GM19455 (cell line): Measurements from ENCODE around the gene TMED4.
A peak's percentile ranks its signal among the peaks of the same experiment; 100 is the strongest.
"Not testable (repeated sequence)": the region's sequence is repeated elsewhere in the genome, so short reads cannot be mapped to it uniquely, and the experiment has no call there.

Experiments
- ATAC-seq: cut with Tn5 transposase; IDR thresholded peaks from one replicate; pipeline ENCODE4 v1.9.1; 2021; ENCODE audit not compliant: unreplicated experiment

Gene TMED4

DNA sequence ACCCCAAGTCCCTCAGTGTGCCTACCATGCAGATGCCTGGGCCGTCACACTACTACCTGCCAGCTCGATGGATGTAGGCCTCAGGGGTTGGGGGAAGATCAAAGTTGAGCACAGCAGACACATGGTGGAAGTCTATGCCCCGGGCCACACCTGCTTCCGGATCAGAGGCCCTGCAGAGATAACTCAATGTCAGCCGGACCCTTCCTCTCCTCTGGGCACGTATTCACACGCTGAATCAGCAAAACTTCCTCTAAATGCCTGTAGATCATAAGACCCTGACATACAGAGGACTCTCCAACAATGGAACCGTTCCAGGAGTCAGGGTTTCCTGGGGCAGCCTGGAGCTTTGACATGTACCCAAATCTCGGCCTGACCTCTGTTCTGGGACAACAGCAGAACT is 12.1 kb downstream of the TMED4 start:
- ATAC-seq: no peak

DNA sequence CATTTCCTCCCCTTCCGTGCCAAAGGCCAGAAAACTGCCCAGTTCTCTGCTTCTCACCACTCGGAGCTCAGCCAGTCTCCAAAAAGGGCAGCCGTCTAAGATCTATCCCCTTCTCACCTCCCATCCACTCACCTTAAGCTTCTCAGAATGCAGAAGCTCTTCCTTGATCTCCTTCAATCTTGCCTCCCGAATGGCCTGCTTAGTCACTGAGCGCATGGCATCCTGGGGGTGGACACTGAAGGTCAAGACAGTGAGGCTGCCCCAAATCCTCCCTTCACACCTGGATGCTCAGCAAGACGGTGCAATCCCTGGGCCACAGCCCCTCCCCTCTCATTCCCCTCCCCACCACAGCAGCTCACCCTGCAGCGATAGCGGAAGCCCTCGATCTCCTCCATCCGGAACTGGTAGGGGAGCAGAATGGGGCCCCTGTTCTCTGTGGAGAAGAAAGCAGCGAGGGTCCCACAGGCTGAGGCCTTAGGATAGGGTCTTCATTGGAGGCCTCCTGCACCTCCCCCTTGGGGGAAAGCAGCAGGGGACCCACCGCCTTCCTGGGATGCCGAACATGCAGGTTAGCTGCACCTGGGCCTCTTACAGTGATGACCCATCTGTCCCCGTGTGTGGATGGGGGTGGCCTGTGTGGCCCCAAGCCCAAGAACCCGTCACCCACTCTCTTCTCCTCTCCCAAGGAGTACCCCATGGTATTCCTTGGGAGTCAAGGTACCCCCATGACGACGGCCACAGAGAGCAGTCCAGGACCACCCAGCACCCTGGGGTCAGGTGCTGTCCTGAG is 13.1 kb downstream of the TMED4 start:
- ATAC-seq: no peak

DNA sequence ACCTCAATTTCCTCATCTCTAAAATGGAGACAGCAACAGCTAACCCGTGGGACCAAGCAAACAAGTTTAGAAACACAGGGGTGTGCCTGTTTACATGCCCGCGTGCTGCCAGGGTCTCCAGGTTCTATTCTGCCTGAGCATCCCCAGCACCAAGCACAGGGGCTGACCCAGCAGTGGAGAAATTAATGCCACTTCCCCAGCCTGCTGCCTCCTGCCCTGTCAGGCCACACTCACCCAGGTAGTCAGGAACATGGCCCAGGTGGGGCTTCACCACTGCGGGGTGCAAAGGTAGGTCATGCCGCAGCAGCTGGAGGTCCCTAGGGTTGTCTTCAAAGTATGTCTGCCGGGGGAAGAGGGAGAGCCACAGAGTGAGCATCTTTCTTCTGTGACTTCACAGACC is 14.1 kb downstream of the TMED4 start:
- no peak for ATAC-seq

DNA sequence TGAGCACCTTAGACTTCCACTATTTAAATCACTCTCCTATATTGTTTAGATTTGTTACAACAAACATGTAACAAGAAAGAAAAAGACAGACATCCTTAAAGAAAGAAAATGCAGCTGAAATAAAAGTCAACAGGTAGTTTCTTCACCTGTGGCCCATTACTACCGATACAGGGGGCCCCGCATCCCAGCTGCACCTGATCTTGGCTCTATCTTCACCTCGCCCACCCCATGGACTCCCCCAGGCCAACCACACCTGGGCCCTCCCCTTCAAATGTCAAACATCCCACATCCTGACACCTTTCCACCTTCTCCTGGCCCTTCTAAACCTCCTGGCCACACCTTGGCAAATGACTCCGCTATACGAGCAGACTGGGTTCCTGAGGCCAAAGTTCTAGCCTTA is 15.4 kb downstream of the TMED4 start:
- ATAC-seq: no peak

DNA sequence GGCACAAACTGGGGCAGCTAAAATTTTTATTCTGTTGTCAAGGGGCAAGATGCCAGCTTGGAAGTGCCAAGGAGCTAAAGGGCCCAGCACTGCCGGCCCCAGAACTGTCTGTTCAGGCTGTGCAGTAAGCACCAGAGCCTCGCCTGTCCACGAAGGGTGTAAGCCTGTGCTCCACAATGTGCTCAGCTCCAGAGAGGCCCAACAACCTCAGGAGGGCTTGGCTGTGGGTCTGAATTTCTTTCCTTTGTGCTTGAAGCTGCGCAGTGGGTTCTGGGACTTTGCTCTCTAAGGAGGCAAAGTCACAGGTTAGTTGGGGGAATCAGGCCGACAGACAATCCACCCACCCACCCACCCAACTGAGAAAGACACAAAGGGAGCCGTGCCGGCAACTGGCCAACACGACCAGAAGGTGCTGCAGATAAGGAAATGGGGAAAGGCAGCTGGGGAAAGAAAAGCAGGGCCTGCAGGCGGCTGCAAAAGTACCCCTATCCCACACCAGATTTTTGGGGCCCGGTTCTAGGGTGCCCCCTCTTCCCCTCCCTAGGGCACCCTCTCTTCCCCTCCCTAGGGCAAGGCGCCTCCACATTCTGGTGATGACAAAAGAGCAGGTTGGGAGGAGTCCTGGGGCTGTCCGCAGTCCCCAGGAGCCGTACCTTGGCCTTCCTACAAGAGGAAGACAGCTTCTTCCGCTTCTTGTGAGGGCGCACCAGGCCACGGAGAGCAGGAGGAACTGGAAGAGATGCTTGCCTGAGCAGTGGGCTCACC is 16.1 kb downstream of the TMED4 start:
- ATAC-seq: peak; percentile 35

DNA sequence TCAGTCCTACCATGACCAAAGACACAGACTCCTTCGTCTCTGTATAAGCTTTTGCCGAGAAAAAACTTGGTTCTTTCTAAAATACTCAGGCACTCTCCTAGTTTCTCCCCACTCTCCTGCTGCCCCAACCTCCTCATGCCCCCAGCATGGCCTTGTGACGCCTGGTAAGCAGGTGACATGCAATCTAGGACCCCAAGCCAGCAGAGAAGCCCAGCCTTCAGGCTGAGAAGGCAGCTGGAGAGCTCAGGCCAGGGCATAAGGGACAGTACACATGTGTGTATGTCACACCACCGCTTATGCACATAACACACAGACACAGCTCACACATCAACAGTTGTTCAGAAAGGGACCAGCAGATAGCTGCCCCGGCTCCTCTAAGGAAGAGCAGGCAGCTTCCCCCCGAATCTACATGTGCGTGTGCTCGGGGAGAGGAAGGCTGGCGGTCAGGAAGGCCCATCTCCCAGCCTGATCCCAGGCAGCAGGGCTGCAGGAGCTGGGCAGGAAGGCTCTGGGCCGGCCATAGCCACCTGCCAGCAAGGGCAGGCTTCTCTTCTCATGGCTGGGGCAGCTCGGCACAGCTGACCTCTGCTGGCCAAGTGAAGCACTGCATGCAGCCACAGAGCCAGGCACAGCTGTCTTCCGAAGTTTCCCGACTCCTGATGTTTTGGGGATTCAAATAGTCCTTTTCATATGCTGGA is 16.8 kb downstream of the TMED4 start:
- peak; percentile 73 for ATAC-seq

DNA sequence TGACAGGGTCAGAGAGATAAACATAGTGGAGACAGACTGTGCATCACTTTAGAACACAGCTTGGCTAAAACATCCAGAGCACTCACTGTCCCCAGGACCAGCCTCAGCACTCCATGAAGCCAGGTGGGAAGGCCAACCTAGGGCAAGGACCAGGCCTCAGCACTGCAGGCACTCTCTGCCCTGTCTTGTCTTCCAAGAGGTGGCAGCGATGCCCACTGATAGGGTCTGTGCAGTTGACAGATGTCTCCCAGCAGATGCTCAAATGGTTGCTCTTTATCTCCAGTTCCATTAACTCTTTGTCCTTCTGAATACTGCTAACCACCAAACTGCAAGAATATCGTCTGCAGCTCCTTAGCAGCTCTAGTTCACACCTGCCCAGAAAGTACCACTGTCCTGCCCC is 17.4 kb downstream of the TMED4 start:
- no peak for ATAC-seq

DNA sequence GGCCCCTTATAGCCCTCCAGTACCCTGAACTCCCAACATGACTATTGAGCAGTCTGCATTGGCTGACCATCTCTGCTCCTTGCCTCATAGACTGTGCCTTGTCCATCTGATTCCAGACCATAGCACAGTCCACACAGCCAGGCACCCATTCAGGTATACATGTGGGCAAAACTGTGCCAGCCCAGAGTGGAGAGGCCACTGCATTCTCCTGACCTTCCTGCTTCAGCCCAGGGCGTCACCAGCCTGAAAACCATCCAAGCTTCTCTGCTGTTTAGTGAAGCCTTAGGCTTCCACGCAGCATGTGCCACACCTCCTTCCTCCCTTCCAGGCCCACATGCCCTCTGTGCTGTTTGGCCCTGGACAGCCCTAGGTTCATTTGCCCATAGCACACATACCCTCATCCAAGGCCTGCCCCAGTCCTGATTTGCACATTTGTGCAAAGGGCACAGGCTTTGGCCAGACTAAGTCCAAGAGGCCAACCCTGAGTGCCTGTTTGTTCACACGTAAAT is 18.8 kb downstream of the TMED4 start:
- no peak for ATAC-seq

DNA sequence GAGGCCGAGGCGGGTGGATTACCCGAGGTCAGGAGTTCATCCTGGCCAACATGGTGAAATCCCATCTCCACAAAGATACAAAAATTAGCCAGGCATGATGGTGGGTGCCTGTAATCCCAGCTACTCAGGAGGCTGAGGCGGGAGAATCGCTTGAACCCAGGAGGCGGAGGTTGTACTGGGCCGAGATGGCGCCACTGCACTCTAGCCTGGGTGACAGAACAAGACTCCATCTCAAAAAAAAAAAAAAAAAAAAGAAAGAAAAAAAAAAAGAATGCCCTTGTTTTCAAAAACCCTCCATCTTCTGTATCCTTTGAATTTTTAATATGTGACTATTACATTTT is 19.4 kb downstream of the TMED4 start:
- ATAC-seq: not testable (repeated sequence)

DNA sequence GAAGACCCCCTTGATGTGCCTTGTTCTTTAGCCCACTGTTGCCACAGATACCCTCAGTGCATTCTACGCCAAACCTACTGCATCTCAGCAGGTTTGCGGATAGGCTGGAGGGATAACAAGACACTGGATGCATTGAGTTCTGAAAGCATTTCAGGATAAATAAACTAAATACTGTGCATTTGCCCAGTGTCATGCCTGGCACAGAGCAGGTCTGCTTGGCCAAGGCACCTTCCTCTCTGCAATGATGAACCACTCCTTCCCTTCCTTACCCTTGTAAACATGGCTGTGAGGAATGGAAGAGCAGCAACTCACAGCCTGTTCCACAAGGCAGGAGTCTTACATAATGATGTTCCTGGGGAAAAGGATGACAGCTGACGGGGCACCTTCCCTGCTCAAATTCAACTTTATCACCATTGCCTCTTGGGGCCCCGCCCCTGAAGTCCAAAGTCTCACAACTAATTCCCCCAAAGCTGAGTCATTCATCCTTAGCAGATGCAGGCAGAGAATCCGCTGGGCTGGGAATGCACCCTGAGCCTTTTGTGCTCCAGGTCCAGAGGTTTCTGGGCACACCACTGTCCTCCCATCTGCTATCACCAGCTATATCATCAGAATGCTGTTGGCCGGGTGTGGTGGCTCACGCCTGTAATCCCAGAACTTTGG is 19.9 kb downstream of the TMED4 start:
- ATAC-seq: no peak

DNA sequence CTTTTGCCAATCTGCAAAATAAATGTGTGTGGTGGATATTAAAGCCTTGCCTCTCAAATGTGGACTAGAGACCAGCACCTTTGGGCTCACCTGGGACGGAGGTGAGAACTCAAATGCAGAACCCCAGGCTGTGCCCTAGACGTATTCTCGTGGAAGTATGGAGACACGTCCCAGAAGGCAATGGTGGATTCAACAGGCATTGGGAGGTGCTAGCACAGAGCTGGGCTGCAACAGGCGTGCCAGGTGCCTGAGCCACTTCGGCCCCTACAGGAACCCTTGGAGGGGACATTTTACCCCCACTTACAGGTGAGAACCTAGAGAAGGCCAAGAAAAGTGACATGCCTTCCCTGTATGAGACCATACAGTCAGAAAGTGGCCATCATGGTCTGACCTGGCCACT is 20.6 kb downstream of the TMED4 start:
- no peak for ATAC-seq

DNA sequence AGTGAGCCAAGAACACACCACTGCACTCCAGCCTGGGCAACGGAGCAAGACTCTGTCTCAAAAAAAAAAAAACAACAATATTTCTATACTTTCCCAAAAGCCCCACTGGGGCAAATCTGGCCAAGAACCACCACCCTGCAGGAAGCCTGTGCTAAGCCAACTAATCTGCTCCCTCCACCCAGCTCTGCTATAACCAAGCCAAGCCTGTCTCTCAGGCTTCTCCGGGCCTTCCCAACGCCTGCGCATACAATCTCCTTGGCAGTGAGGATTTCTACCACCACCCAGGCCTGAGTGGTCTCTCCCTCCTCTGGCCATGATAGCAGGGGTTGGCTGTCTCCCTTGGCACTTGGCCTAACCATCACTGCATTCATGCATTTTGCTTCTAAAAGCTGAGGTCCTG is 22.5 kb downstream of the TMED4 start:
- no peak for ATAC-seq

DNA sequence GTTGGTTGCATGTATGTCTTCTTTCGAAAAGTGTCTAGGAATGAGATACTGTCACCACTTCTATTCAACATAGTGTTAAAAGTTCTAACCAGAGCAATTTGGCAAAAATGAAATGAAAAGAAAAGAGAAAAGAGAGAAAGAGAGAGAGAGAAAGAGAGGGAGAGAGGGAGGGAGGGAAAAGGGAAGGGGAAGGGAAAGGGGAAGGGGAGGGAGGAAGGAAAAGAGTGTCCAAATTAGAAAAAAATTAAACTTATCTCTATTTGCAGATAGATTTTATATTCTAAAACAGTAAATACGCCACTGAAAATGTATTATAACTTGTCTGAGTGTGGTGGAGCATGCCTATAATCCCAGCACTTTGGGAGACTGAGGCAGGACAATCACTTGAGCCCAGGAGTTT is 24.5 kb downstream of the TMED4 start:
- no peak for ATAC-seq

DNA sequence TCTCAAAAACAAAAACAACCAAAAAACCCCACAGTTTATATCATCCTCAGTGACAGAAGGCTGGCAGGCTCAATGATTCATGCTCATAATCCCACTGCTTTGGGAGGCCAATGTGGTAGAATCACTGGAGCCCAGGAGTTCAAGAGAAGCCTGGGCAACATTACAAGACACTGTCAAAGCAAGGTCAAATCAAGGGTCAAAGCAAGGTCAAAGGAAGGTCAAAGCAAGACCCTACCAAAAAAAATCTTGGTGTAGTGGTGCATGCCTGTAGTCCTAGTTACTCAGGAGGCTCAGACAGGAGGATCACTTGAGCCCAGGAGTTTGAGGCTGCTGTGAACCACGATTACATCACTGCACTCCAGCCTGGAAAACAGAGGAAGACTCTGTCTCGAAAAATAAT is 26.7 kb downstream of the TMED4 start:
- no peak for ATAC-seq

DNA sequence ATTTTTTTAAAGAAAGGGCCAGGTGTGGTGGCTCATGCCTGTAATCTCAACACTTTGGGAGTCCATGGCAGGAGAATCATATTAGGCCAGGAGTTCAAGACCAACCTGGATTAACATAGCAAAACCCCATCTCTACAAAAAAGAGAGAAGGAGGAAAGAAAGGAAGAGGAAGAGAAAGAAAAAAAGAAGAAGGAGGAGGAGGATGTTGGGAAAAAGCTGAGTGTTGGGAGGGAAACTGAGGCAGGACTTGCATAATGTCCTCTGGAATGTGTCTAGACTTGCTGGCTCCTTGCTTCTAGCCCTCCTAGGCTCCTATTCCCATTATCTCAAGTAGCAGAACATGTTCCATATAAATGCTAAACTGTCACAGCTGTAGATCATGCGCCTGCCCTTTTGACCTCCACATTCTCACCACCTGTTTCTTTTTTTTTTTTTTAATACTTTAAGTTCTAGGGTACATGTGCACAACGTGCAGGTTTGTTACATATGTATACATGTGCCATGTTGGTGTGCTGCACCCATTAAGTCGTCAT is 29.5 kb downstream of the TMED4 start:
- ATAC-seq: not testable (repeated sequence)

DNA sequence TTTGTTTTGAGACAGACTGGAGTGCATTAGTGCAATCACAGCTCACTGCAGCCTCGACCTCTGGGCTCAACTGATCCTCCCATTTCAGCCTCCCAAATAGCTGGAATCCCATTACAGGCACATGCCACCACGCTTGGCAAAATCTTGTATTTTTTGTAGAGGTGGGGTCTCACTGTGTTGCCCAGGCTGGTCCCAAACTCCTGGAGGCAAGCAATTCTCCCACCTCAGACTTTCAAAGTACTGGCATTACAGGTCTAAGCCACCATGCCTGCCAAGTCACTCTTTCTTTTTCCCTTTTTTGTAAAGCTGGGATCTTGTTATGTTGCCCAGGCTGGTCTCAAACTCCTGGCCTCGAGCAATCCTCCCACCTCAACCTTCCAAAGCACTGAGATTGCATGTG is 32.6 kb downstream of the TMED4 start:
- no peak for ATAC-seq

DNA sequence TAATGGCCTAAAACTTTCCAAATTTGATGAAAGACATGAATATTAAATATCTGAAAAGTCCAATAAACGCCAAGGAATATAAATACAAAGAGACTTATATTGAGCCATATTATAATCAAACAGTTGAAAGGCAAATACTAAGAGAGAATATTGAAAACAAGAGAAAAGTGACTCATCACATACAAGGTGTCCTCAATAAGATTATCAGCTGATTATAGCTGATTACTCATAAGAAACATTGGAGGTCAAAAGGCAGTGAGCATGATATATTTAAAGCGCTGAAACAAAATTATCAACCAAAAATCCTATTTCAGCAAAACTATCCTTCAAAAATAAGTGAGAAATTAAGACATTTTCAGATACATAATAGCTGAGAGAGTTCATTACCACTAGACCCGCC is 33.1 kb downstream of the TMED4 start:
- ATAC-seq: no peak

DNA sequence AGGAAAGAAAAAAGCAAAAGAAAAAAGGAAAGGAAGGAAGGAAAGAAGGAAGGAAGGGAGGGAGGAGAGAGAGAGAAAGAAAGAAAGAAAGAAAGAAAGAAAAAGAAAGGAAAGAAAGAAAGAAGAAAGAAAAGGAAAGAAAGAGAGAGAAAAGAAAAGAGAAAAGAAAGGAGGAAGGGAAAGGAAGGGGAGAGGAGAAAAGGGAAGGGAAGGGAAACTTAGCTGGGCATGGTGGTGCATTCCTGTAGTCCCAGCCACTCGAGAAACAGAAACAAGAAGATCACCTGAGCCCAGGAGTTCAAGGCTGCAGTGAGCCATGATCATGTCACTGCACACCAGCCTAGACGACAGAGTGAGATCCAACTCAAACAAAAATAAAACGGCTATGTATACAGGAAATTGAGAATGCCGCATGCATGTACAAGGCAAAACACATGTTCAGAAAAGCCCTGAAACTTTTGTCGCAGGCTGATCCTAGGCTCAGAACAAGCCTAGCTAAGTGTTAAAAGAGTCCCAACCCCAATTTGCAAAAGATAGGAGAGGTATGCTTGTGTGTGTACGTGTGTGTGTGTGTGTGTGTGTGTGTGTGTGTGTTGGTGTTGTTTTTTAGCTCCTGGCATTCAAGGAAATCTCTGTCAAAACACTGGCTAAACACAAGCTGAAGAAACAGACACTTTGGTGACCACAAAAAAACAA is 34.3 kb downstream of the TMED4 start:
- ATAC-seq: no peak

DNA sequence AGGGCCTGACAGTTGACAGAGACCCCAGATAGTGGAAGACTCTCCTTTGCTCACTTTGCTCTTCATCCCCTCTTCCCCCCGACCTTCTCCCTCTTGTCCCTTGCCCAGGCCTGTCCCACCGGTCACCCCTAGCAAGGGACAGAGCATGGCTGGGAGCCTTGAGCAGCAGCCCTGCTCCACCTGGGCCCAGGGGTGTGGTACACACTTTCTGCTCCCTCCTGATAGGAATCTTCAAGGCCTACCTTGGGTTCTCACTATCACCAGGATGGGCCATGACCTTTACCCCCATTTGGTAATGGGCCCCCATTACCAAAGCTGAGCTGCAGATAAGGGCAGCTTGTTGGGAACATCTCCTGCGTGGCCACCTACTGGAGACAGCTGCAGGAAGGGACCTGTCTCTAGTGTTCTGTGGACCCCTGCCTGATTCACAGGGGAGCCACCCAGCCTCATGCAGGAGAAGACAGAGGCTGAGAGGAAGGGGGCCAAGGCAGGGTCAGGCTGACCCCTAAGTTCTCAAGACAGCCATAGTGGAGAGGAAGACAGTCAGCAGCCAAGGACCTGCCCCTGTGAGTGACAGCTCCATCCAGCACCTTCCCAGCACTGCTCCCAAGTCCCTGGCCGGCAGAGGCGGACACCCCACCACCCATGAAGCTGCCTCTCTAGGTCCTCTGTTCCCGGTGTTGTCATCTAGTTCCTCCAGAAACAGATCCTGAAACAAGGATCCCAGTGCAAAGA is 40.0 kb downstream of the TMED4 start:
- no peak for ATAC-seq
